NCI-H748 (cell line): ENCODE results near the gene NRDC.
"Not testable (repeated sequence)": the region's sequence is repeated elsewhere in the genome, so short reads cannot be mapped to it uniquely, and the experiment has no call there.

Source experiments
- DNase-seq: peaks from one replicate; lab custom pipeline; 2025; ENCODE audit not compliant: unreplicated experiment; lab: John Stamatoyannopoulos, UW

The NRDC gene

DNA sequence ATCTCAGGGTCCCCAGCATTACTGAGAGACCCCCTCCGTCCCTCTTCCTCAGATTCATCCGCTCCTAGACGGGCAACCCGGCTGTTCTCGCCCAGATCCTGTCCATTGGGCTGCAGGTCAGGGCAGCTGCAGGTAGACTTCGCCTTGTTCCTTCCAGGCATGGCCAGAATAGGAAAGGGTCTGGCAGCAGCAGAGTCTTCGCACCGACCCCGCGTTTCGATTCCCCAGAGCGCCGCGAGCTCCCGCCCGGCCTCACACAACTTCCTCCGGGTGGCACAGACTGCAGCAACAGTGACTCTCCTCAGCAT lies 265 bp downstream of the NRDC start:
- no peak for DNase-seq

GRCh38 chr1:51877434-51878307 lies 856 bp downstream of the NRDC start:
- peak; percentile 46 for DNase-seq

GRCh38 chr1:51875836-51876235 lies 2.7 kb downstream of the NRDC start:
- no peak for DNase-seq

DNA sequence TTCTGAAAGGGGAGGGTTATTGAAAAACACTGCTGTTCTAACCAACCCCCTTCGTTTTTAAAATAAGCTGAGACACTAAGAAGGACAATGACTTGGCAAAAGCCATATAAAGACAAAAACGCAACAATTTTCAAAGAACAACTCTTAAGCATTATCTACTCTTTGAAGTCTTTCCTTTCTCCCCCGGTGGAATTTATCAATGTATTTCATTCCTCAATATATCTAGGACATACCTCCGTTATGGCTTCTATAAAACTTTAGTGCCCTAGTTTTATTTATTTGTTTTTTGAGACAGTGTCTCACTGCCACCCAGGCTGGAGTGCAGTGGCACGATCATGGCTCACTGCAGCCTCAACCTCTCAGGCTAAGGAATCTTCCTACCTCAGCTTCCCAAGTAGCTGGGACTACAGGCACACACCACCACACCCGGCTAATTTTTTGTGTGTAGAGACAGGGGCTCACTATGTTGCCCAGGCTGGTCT lies 3.2 kb downstream of the NRDC start:
- DNase-seq, result no peak

GRCh38 chr1:51873270-51873669 lies 5.3 kb downstream of the NRDC start:
- DNase-seq, result not testable (repeated sequence)

- no peak for DNase-seq
Measured at GRCh38 chr1:51871351-51871975, 7.1 kb downstream of the NRDC start.

DNA sequence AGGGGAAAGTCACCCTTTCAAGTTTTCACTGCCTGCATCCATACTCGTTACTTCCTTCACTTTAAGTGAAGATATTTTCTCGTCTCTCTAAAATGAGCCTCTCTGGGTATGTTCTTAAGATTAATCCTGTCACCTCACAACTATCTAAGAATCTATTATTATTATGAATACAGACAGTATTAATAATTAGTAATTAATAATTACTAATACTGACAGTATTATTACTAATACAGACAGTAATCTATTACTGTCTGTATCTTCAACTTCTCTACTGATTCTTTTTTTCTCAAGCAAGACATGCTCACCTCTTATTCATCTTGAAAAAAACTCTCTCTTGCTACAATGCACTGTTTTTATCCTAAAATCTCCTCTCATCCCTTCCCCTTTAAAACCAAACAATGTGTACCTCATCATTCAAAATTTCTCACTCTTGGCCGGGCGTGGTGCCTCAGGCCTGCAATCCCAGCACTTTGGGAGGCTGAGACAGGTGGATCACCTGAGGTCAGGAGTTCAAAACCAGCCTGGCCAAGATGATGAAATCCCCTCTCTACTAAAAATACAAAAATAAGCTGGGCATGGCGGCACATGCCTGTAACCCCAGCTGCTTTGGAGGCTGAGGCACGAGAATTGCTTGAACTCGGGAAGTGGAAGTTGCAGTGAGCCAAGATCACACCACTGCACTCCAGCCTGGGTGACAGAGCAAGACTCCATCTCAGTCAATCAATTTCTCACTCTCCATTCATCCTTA lies 7.8 kb downstream of the NRDC start:
- no peak for DNase-seq

DNA sequence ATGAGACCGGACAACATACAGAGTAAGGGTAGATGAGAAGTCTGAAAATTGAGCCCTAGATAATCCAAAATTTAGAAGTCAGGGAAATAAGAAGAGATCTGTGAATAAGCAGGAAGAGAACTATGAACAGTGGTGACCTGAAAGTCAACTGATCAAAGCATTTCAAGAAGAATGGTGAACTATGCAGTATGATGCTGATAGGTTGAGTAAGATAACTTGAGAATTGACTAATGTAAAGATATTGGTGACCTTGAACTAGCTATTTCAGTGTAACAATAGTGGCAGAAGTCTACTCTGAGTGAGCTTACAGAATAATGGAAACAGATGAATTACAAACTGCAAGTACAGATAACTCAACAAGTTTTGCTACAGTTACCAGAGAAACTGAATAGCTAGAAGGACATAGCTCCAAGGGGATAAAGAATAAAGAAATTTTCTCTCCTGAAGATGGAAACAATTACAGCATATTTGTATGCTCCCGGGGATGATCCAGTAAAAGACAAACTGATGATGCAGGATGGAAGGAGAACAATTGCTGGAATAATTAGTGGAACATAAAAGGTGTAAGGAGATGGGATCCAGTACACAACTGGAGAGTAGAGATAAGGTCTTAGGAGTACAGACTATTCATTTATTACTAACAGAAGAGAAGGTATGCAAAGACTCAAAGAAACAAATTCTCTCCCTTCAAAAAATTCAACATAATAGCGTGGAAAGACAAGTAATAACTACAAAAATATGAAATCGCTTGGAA lies 10.9 kb downstream of the NRDC start:
- no peak for DNase-seq

DNA sequence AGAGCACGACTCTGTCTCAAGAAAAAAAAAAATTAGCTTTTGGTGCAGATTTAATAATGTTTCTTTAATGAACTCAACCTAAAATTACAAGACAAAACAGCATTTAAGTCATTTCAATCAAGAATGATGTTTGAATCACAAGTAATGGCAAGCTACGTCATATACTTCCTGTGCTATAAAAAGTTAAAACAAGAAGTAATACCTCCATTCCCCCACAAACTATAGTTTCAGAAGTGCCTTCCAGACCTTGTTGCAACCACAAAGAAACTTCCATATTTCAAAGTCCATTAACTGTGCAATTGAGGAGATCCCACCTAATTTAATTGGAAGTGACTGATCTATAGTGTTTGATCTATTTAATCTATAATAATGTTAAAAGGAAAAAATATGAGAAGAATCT lies 15.1 kb downstream of the NRDC start:
- DNase-seq, result no peak

GRCh38 chr1:51861669-51862068 lies 16.9 kb downstream of the NRDC start:
- DNase-seq, result no peak

DNA sequence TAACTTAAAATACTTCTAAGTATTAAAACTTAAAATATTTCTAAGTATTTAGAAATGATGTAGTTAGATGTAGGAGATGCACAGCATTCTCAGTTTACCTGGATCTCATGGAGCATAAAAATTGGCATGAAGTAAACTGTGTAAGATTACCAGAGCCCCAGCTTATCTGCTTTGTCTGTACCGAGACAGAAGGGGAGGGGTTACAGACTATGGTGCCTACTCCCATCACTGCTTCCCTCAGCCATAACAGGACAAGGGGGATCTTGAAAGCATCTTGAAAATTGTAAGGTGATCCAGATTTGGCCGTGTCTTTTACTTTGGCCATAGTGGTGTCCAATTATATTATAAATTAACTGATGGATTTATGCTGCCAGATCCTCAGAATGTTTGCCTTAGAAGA lies 18.8 kb downstream of the NRDC start:
- DNase-seq, result no peak

- no peak for DNase-seq
Measured at GRCh38 chr1:51859333-51859732, 19.2 kb downstream of the NRDC start.

DNA sequence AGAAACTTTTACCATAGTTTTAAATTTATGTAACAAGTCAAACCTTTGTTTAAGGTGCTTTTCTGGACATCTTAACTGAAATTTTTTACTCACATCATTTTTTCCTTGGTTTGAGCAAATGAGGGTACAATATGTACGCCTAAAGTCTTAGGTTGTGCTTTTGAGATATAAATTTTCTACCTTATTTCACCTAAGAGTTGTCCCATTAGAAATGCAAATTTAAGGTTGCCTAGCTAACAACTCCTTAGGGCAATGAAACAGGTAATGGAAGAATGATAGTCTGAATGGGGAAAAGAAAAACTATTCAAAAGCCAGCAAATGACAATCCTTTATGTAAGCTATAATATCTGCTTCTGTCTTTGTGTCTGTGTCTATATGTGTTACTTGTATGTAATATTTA lies 19.6 kb downstream of the NRDC start:
- no peak for DNase-seq

DNA sequence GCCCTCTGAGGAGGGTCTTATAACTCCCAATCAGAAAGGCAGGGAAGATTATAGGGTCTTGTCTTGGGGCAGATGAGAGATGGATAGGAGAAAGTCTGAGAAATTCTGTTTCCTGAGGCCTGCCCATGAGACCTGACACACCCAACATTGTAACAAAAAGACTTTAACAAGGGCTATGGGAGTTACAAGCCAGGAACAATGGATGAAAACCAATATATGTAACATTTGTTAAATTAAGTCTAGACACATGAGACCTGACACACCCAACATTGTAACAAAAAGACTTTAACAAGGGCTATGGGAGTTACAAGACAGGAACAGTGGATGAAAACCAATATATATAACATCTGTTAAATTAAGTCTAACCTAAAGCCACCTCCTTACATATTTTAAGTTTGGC lies 21.8 kb downstream of the NRDC start:
- DNase-seq, result no peak

DNA sequence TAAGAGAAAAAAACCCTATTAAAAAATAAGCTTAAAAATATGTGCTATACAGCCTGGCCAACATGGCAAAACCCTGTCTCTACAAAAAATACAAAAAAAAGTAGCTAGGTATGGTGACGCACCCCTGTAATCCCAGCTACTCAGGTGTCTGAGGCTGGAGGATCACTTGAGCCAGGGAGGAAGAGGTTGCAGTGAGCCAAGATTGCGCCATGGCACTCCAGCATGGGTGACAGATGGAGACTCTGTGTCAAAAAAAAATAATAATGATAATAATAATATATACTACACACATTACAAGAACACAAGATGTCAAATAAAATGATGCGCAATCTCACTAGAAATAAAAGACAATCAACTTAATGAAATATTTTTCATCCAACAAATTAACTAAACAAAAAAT lies 22.9 kb downstream of the NRDC start:
- DNase-seq, result no peak

- no peak for DNase-seq
Measured at GRCh38 chr1:51853360-51853759, 25.2 kb downstream of the NRDC start.

DNA sequence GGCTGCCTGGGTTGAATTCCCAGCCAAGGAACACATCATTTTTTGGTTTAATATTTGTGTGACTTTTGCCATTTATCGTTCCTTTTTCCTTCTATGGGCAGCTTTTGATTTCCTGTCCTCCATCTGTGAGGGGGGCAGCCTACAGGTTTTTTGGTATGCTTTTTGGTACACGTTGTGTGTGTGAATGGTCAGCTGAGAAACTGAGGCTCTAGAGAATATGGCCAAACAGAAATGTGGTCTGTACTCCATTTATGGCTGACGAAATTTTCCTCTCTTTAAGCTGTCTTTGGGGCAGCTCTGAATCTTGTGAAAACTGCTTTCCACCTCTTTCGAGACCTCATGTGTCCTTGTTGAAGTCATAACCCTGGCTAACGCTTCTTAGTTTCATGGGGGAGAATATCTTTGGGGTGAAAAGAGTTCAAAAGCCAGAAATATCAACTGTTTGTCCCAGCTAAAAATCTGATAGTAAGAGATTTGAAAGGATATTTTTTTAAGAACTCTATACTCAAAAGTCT lies 26.6 kb downstream of the NRDC start:
- no peak for DNase-seq

- no peak for DNase-seq
Measured at GRCh38 chr1:51850420-51851223, 27.9 kb downstream of the NRDC start.

DNA sequence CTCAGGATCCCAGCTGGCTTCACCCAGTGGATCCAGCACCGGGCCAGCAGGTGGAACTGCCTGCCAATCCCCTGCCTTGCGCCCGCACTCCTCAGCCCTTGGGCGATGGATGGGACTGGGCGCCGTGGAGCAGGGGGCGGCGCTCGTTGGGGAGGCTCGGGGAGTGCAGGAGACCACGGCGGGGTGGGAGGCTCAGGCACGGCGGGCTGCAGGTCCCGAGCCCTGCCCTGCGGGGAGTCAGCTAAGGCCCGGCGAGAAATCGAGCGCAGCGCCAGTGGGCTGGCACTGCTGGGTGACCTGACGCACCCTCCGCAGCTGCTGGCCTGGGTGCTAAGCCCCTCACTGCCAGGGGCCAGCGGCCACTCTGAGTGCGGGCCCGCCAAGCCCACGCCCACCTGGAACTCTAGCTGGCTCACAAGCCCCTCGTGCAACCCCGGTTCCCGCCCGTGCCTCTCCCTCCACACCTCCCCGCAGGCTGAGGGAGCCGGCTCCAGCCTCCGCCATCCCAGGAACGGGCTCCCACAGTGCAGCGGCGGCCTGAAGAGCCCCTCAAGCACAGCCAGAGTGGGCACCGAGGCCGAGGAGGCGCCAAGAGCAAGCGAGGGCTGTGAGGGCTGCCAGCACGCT lies 31.1 kb downstream of the NRDC start:
- DNase-seq, result no peak

DNA sequence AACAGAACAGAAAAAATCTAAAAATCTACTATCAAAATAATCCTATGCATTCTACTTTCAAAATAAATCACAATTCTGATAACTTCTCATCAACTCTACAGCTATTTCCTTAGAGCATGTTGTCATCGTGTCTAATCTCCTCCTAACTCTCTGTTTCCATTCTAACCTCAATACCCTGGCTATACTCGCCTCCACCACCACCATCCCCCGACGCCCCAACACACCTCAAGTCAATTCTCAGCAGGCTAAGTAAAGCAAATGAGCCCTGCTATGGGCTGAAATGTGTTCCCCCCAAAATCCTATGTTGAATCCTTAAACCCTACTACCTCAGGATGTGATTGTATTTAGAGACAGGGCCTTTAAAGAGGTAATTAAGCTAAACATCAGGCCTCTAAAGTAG lies 34.6 kb downstream of the NRDC start:
- no peak for DNase-seq
